Left colon (tissue), 2 donors: ENCODE measurements around the gene OR4D9. TPM values are rescaled to one million over a fixed set of nuclear protein-coding genes. Genes with fewer than 3 reads are reported as not detected.
A peak's percentile ranks its signal among the peaks of the same experiment; 100 is the strongest.
"Not testable (repeated sequence)": the region's sequence is repeated elsewhere in the genome, so short reads cannot be mapped to it uniquely, and the experiment has no call there.

Experiments
- ATAC-seq: fragments of 200-7000 bp; cut with Tn5 transposase; one replicate; pipeline ENCODE4 v1.9.1; 2020; ENCODE audit warnings: mild to moderate bottlenecking, moderate library complexity
- DNase-seq, 2 donors: peaks; one replicate each; pipeline ENCODE4 v3.0.0-alpha.2; 2020
- intact Hi-C, 2 donors: fragments of 100-400 bp; cut with DNase I in 1 of 2; cut with micrococcal nuclease in 1 of 2; formaldehyde crosslinking; loops; one replicate each; pipeline versions ENCODE4 v1.11.2 to v1.14.0; 2022; cut with DNase I, micrococcal nuclease
- long read RNA-seq: library from polyadenylated mRNA; unstranded; transcript quantifications from one replicate; pipeline ENCODE4 v2.0.0, GENCODE V29; 2021
- total RNA-seq, 2 donors: library from RNA; stranded (reverse); fragmentation: NEBNext Ultra II Directional; extraction: Animal tissue kit (Norgen Biotek cat#: 25700); gene quantifications; one replicate each; pipeline ENCODE4 v1.2.1, GENCODE V29; 2021
- donor health status: DM: no; HTN: no; CAD: no.
- donor health status: DM: yes; HTN: yes; CAD: no.

The OR4D9 gene
- total RNA-seq: not detected
- long read RNA-seq: 0 reads

- intact Hi-C loops: no loop called here
- DNase-seq: no peak
- no peak for ATAC-seq
Observed at GRCh38 chr11:59510941-59511589, at the start of gene OR4D9. OR4D9 (plus strand) TSS chr11:59511539; CDS start chr11:59514913, 3,374 bp downstream.

GRCh38 chr11:59463190-59463641 lies 48.1 kb upstream of the OR4D9 start:
- ATAC-seq (no peak), DNase-seq (peak in 1 of 2 donors; percentile 4)
- intact Hi-C loops: no loop called here

- intact Hi-C loops: no loop called here
- no peak for ATAC-seq
- DNase-seq: no peak
Observed at GRCh38 chr11:59473015-59473414, 38.3 kb upstream of the OR4D9 start, which contains the start of gene OR4D10. OR4D10 (plus strand) TSS chr11:59473315; CDS start chr11:59477430, 4,115 bp downstream.

- ATAC-seq (no peak), DNase-seq (no peak)
- intact Hi-C loops: no loop called here
Observed at GRCh38 chr11:59475176-59475575, 36.2 kb upstream of the OR4D9 start.

GRCh38 chr11:59479906-59480305 lies 31.4 kb upstream of the OR4D9 start:
- DNase-seq: no peak
- ATAC-seq: no peak
- intact Hi-C loops: no loop called here

GRCh38 chr11:59480359-59480758 lies 31.0 kb upstream of the OR4D9 start:
- intact Hi-C loops: no loop called here
- no peak for ATAC-seq
- no peak for DNase-seq

GRCh38 chr11:59501931-59502330 lies 9.4 kb upstream of the OR4D9 start:
- intact Hi-C loops: no loop called here
- DNase-seq: no peak

GRCh38 chr11:59503276-59503675 lies 8.1 kb upstream of the OR4D9 start, which contains the start of gene OR4D11:
OR4D11 (plus strand) TSS chr11:59503576; CDS start chr11:59503576, 0 bp downstream.
- DNase-seq (no peak), ATAC-seq (no peak)
- intact Hi-C loops: no loop called here

More at GRCh38 chr11:59501931-59502330, 9.4 kb upstream of the OR4D9 start:
- no peak for ATAC-seq

- ATAC-seq (no peak), DNase-seq (no peak)
- intact Hi-C loops: no loop called here
Observed at GRCh38 chr11:59511675-59512074, 336 bp downstream of the OR4D9 start.

- DNase-seq, ATAC-seq, intact Hi-C loops: not testable (repeated sequence)
Observed at GRCh38 chr11:59520139-59520538, 8.8 kb downstream of the OR4D9 start.

GRCh38 chr11:59520741-59521140 lies 9.4 kb downstream of the OR4D9 start:
- no peak for ATAC-seq
- intact Hi-C loops: no loop called here
- no peak for DNase-seq

GRCh38 chr11:59523541-59523940 lies 12.2 kb downstream of the OR4D9 start:
- intact Hi-C loops: no loop called here
- ATAC-seq: no peak
- DNase-seq: no peak

GRCh38 chr11:59528711-59529110 lies 17.4 kb downstream of the OR4D9 start:
- DNase-seq: no peak
- no peak for ATAC-seq
- intact Hi-C loops: no loop called here

- DNase-seq: no peak
- ATAC-seq: no peak
- intact Hi-C loops: no loop called here
Observed at GRCh38 chr11:59532620-59533019, 21.3 kb downstream of the OR4D9 start.

- no peak for ATAC-seq
- DNase-seq: no peak
- intact Hi-C loops: loop anchor here in 1 of 2 donors (5.0 kb wide), 2 partner anchors 78 to 143 kb away; no protein-coding TSS in a partner anchor
Observed at GRCh38 chr11:59534676-59535075, 23.3 kb downstream of the OR4D9 start.

- intact Hi-C loops: no loop called here
- DNase-seq (no peak), ATAC-seq (no peak)
Observed at GRCh38 chr11:59542142-59542810, 30.9 kb downstream of the OR4D9 start.

GRCh38 chr11:59543713-59544112 lies 32.4 kb downstream of the OR4D9 start:
- ATAC-seq, intact Hi-C loops, DNase-seq: not testable (repeated sequence)

- ATAC-seq (no peak), DNase-seq (no peak)
- intact Hi-C loops: no loop called here
Observed at GRCh38 chr11:59544869-59545178, 33.5 kb downstream of the OR4D9 start.

- DNase-seq (no peak), ATAC-seq (no peak)
- intact Hi-C loops: no loop called here
Observed at GRCh38 chr11:59545179-59546020, 34.1 kb downstream of the OR4D9 start.
